HG02852 (cell line): ENCODE results near the gene ZBTB46.
A peak's percentile ranks its signal among the peaks of the same experiment; 100 is the strongest.

ENCODE experiments used
- ATAC-seq: cut with Tn5 transposase; IDR thresholded peaks from one replicate; pipeline ENCODE4 v1.9.1; 2021; ENCODE audit warnings: mild to moderate bottlenecking, moderate library complexity; ENCODE audit not compliant: unreplicated experiment

The ZBTB46 gene

DNA sequence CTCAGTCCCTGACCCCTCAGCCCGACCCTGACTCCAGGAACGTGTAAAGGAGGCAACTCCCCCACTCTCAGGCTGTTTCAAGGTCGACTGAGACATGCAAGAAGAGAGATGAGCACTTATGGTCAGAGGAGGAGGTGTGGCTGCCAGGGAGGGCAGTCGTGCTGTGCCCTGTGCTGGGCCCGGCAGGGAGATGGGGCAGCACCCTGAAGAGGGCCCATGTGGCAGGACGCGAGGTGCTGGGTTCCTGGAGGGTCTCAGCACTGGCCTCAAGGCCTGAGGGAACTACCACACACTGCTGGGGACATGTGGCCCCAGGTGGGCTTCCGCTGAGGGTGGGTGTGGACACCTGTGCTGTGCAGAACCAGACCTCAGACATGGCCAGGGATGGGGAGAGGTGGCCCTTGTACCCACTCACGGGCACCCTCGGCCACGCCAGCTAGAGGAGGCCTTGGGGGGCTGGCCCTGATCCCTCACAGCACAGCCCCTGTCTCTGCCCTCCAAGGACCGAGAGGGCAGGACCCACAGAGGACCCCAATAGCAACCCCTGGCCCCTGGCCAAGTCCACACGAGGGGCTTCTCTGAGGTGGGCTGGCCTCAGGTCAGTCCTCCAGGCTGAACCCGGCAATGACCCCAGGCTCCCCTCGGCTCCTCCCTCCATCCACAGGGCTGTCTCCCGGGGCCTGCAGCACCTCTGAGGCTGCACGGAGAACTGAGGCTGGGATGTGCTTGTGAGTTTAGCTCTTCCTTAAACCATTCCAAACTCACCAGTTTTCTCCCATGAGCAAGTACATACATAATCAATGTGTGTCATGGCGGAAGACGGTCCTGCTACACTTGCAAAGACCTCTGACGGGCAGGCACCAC is 82.8 kb downstream of the ZBTB46 start:
- no peak for ATAC-seq

DNA sequence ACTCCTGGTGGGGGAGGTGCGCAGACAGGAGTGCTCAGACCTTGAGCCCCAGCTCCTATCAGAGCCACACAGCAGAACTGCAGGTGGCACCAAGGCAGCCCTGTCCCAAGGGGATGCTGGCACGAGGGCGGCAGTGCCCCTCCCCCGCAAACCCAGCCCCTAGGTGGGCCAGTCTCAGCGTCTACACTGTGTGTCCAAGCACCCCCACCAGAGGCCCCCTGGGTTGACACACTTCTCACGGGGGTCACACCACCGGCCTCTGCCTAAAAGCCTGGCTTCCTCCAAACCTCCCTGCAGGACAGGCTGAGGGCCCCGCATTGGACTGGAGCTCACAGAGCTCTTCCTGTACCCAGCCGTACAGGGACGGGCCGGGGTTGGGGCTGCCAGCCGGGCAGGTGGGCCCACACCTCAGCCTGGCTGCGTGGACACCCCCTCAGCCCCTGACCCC is 83.4 kb downstream of the ZBTB46 start:
- ATAC-seq, result no peak

DNA sequence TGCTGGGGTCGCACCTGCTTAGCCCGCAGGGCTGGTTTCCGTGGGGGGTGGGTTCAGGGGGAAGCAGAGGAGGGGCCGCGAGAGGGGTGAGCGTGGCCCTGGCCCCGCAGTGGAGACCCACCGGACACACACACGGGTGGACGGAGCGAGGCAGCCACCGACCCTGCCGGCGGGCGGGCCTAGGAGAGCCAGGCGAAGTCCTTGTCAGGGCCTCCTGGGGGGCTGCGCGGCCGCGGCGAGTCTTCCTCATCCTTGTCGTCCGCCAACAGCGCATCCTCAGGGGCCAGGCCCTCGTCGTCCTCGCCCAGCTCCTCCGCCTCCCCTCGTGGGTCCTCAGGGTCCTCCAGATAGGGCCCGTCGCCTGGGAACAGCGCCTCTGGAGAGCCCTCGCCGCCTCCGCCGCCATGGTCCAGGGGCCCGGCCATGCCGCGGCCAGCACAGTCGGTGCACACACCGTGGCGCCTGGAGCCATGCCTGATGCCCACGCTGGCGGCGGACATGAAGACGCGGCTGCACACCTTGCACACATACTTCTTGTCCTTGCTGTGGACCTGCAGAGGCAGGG is 84.2 kb downstream of the ZBTB46 start:
- no peak for ATAC-seq

DNA sequence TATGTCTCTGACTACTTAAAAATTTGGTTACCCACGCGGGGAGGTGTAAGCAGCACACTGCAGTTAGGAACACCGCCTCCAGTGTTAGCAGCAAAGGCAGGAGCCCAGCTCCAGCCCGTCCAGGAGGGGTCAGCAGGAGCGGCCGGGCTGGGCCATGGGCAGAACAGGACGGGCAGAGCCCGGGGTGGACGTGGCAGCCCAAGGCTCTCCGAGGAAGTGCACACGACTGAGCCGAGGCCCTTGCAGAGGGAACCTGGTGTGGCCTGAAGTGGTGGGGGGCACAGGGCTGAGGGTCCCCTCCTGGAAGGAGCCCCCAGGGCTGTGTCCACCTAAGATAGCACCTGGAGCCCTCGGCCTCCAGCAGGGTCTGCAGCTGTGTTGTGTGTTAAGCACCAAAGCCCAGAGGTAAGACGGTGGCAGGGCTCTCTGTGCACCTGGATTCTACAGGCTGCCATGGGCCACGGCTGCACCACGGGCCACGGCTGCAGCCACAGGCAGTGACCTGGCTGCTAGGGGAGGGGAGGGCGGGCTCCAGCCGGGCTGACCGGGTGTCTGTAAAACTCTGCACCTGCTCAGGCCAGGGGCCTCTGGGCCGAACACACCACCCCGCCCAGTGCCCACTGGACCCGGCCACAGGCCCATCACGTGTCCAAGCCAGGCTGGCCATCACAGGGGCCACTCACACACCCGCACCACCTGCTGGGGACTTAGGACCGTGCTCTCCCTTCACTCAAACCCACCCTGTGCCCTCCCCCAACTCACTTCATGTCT is 84.9 kb downstream of the ZBTB46 start:
- ATAC-seq, result no peak

DNA sequence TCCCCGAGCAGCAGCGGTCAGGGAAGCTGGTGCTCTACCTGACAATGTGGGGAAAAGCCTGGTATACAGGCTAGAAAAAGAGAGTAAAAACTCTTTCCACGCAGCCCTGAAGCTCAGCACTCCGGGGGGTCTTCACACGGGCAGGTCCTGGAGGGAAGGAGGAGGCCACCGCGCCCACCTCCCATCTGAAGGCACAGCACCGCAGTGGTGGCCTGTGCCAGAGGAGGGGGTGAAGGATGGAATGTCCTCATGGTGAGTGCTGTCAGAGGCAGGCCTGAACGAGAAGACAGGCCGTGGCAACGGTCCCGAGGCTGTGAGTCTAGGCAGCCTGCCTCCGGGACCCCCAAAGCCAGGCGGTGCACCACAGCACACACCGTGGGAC is 85.6 kb downstream of the ZBTB46 start:
- no peak for ATAC-seq

DNA sequence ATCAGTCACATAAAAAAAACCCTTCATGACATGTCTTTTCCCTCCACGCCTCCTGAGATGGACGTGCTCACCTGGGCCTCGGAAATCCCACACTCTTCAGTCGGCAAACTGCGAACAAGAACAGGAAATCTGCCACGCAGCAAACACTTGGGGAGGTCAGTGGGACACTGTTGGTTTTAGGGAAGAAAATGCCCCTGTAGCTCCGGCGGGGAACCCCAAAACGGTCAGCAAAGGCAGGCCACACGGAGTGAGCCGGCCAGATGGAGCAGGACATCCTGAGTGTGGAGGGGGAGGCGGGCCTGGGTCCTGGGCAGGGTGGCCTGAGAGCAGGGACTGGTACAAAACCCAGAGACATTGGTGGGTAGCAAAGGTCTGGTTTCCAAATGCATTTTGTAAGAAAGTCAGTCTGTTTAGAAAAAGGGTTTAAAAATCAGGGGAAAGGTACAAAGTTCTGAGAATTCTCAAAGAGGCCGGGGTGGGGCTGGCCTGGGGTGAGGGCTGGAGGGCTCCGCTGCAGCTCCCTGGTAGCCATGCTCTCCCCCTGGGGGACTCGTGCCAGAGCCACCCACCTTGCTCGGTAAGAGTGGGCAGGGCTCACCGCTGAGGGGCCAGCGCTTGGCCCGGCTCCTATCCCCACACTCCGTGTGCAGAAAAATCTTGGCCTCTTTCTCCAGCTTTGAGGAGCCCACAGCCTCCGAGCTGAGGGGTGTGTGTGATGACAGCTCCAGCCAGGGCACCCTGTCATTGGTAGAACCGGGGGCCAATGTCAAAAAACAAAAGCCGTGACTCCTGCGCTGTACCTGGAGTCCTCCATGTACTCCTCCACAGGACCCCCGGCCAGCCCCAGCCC is 86.3 kb downstream of the ZBTB46 start:
- ATAC-seq, result no peak

GRCh38 chr20:63744158-63744557 is 86.9 kb downstream of the ZBTB46 start:
- no peak for ATAC-seq

- ATAC-seq, result no peak
Measured at GRCh38 chr20:63743210-63743970, 87.7 kb downstream of the ZBTB46 start.

GRCh38 chr20:63742381-63743024 is 88.6 kb downstream of the ZBTB46 start:
- no peak for ATAC-seq

DNA sequence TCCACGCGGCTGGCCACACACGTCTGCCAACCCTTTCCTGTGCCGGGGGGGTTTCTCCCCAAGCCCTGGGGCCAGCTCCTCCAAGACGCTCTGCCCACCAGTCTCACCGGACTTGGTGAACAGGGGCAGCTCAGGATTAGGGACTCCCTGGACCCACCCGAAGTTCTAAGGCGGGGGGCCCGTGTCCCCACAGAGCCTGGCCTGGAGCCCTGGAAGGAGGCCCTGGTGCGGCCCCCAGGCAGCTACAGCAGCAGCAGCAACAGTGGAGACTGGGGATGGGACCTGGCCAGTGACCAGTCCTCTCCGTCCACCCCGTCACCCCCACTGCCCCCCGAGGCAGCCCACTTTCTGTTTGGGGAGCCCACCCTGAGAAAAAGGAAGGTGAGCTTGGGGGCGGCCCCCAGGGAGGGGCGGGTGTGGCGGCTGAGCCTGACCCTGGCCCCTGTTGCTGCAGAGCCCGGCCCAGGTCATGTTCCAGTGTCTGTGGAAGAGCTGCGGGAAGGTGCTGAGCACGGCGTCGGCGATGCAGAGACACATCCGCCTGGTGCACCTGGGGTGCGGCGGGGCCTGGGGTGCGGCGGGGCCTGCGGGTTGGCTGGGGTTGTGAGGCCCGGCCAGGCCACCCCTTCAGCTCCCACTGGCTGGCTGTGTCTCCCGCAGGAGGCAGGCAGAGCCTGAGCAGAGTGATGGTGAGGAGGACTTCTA is 89.2 kb downstream of the ZBTB46 start:
- no peak for ATAC-seq

GRCh38 chr20:63741354-63741675 is 89.7 kb downstream of the ZBTB46 start:
- ATAC-seq, result no peak

GRCh38 chr20:63740627-63741353 is 90.3 kb downstream of the ZBTB46 start:
- ATAC-seq, result no peak

GRCh38 chr20:63740070-63740626 is 90.9 kb downstream of the ZBTB46 start:
- peak; percentile 25 for ATAC-seq

- ATAC-seq, result peak; percentile 43
Measured at GRCh38 chr20:63739130-63740069, 91.7 kb downstream of the ZBTB46 start, which contains the start of gene SLC2A4RG. Gene SLC2A4RG, plus strand, starts transcription at chr20:63739776. Its CDS starts 137 bp downstream, at chr20:63739913.

- no peak for ATAC-seq
Measured at GRCh38 chr20:63738687-63739129, 92.4 kb downstream of the ZBTB46 start.

- ATAC-seq, result no peak
Measured at GRCh38 chr20:63737945-63738686, 92.9 kb downstream of the ZBTB46 start.
